ENCODE measurements around the gene MPO.

Gene MPO

DNA sequence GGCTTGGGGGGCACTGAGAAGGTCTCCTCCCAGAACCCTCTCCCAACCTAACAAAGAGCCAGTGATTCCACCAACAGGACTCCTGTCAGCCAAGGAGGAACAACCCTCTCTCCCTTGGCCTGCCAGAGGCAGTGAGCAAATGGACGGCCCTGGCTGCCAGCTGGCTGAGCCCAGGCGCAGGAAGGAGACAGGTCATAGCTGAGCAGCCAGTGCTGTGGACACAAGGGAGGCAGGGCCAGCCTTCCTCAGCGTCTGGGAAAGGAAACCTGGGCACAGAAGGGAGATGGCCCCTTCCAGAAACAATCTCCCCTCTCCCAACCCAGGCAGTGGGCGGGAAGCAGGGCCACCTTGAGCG lies 2.1 kb downstream of the MPO start:
- no peak for DNase-seq

DNA sequence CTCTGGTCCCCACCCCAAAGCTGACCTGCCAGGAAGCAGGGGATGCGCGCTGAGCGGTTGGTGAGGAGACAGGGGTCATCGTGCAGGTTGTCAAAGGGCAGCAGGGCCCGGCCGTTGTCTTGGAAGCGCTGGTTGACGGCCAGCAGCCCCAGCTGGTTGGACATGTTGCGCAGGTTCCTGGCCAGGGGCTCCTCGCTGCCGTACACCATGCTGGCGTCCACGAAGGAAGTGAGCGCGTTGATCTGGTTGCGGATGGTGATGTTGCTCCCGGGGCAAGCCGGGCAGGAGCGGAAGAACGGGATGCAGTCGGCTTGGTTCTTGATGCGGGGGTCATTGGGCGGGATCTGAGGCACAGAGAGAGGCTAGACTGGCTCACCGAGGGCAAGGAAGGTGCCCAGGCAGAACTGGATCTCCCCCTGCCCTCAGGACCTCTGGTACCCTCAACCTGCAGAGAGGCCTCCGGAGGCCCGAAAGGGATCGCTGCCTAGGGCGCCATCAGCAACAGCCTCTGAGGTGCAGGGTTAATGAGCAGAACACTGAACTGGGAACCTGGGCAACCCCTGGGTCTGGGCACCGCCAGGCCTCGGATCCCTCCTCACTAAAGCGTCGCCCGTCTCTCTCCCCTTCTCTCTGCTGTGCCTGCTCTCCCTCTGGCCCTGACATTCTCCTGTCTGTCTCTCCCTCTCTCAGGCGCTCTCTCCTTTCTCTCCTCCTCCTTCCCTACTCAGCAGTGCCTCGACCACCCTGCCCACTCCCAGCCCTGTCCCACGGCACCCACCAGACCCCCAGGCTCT lies 2.7 kb downstream of the MPO start:
- no peak for DNase-seq

DNA sequence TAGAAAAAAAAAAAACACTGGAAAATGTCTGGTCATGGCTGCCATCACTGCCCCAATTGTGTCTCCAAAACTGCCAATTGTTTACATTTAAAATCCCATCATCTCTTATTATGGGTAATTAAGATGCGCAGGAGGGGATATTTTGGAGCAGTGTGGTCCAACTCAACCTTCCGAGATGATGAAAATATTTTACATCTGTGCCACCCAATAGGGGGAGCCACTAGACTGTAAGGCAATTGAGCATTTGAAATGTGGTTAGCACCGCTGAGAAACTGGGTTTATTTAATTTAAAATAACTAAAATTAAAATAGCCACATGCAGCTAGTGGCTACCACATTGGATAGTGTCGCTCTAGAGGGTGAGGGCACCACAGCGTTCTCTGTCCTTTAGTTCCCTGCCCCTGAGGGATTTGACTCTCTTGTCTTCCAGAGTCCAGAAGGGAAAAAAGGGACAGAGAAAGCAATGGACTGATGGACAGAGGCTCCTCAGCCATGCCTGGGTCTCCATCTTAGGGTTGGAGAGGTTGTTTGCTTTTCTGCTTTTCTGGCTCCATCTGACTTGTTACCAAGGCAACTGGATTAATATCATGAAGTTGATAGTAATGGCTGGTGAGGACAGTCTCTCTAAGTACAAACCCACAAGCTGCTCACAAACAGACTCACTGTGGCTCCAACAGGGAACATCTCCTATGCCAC lies 3.5 kb downstream of the MPO start:
- no peak for DNase-seq

DNA sequence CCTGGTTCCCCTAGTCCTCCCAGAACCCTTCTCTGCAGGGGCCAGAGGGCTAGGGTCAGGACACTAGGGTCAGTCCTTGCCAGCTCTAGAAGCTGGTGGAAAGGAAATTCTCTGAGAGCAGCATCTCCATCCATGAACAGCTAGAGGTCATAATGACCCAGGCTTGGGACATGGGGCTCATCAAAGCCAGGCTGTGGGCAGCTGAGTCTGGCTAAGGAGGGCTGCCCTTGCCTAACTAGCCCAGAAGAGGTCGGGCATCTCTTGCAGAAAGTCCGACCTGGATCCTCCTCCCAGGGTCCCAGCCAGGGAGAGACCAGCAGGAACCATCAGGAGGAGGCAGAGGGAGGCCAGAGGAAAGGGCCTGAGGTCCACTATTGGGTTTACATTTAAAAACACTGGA lies 4.3 kb downstream of the MPO start:
- DNase-seq, result no peak

DNA sequence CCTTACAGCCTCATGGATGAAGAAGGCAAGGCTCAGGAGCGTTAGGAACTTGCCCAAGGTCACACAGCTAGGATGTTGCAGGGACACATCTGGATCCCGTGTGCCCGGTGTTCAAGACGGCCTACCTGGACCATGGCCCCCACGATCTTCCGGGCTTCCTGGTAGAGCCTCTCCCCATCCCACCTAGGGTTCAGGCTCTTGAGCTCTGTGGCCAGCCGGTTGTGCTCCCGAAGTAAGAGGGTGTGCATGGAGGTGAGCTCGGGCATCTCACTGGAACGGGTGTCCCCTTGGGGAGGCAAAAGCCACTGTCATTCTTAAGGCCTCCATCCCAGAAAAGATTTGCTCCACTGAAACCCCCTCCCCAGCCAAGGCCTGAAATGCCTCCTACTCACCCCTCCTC lies 5.3 kb downstream of the MPO start:
- DNase-seq, result no peak

DNA sequence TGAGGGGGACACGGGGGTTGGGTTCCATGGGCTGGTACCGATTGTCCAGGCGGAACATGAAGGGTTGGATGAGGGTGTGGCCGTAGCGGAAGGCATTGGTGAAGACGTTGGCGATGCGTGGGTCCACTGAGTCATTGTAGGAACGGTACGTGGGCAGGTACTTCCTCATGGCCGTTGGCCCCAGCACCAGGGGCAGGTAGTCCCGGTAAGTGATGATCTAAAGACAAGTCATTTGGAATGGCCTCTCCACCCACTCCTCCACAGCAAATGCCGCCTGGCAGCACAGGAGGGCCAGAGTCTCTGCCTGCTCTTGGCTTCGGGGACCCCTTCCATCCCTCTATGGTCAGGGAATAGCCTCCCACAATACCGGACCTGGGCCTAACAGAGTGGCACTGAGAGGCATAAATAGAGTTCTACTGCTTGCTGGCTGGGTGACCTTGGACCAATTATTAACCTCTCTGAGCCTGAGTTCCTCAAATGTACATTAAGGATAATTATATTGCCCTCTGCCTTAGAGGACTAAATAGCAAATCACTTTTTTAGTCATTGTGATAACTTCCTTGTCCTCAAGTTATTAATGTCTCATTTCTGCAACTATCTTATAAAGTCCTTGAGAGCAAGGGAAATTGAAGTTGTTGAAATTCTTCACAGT lies 7.2 kb downstream of the MPO start:
- no peak for DNase-seq

DNA sequence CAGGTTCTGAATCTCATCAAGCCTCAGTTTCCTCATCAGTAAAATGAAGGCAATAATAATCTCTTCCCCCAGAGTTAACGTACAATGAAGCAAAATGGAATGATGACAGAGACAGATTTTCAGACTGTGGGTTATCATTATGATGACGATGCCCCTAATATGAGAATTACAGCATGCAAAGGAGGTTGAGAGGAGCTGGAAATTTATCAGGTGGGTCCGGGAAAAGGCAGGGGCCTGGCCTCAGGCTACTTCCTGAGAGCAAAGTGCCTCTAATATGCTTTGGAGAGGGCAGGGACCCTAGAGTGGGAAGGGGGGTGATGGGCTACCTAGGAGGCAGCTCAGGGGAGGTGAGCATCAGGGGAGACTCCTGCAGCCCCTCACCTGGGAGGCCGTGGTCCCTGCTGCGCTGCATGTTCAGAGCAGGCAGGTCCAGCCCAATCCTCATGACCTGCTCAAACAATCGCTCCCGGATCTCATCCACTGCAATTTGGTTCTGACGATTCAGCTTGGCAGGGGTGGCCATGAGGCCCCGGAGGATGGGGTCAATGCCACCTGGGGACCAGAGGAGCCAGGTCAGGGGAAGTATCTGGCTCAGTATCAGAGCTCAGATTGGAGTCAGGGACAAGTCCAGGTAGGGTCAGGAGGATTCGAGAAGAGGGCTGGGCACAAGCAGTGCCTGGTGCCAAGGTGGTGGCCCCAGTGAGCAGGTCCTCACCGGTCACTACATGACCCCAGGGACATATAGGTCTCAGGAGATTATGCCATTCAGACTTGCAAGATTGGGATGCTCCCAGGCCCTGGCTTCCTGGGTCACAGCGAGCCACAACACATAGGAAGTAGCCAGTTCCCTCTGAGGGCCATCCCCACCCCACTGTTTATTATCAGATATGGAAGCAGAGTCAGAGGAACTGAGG lies 8.1 kb downstream of the MPO start:
- no peak for DNase-seq

DNA sequence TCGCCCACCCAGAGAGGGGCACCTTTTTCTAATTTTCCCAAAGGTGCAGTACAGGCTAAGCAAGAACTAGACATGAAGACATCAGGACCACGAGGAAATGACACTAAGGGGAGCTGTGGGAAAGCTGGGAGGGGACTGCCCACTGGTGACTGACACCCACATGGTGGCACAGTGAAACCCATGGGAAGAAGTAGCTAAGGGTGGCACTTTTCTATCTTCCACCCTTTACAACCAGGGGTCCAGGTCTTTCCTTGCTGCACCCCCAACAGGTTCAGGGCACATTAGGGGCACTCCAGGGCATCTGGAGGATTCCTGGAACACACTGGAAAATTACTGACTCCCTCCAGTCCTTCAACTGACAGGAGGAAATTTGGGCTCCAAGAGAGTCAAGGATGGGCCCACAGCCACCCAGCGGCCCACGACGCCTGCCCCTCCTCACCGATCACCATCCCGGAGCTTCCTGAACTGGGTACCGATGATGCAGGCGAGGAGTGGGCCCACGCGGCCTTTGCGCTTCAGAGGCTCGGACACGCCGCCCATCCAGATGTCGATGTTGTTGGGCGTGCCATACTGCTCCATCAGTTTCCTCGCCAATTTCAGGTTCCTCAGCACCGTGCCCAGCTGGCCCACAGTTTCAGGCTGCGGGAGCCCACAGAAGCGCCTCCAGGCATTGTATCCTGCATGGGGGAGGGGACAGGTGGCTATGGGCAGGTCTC lies 9.4 kb downstream of the MPO start:
- DNase-seq, result no peak

DNA sequence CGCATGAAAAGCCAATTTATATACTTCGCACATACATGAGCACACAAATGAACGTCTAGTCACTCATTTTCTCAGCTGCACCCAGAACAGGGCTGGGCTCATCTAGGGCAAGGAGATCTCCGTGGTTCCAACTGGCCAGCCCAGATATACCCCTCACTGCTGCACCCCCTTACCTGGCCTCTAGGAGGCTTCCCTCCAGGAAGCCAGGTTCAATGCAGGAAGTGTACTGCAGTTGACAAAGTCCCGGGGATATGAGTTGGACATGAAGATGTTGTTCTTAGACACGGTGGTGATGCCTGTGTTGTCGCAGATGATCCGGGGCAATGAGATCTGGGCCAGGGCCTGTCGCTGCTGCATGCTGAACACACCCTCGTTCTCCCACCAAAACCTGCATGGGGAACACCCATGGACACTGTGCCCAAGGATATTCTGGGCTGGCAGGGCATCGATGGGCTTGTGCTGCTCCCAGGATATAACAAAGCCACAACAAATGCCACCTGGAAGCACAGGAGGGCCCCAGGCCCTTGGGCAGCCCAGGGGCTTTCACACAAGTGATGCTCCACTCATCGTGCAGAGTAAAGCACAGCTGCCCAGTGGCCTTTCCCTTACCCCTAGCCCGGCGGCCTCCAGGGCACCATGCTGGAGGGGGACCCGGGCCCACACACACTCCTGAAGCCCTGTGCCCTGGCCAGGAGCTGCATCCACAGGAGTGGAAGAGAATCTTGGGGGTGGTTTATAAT lies 10.1 kb downstream of the MPO start:
- DNase-seq, result no peak

DNA sequence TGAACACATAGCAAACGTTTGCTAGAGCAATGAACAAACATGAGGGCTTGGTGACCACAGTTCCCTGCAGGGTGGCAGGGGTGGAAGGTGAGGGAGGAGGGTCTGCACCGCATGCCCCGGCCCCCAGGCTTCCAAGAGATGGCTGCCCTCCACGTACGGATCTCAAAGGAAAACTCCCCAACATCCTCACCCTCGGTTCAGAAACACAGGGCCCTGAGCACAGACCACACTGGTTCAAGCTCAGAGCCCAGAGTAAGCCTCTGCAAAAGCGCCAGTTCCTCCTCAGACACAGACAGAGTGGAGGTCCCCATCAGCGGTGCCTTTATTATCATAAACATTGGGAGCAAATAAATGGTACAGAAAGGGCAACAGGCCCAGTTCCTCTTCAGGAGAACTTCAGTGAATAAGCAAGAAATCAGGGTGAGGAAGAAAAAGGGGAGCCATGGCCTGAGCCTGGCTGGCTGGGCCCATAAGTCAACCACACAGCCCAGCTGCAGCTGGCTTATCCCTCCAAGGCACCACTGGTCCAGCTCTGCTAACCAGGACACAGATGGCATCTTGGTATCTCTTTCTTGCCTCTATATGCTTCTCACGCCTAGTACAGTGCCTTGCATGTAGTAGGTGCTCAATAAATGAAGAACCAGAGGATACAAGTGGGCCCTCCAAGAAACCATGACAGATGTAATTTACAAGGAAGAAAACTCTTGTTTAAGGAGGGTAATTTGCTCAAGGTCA lies 11.0 kb downstream of the MPO start:
- DNase-seq, result no peak

DNA sequence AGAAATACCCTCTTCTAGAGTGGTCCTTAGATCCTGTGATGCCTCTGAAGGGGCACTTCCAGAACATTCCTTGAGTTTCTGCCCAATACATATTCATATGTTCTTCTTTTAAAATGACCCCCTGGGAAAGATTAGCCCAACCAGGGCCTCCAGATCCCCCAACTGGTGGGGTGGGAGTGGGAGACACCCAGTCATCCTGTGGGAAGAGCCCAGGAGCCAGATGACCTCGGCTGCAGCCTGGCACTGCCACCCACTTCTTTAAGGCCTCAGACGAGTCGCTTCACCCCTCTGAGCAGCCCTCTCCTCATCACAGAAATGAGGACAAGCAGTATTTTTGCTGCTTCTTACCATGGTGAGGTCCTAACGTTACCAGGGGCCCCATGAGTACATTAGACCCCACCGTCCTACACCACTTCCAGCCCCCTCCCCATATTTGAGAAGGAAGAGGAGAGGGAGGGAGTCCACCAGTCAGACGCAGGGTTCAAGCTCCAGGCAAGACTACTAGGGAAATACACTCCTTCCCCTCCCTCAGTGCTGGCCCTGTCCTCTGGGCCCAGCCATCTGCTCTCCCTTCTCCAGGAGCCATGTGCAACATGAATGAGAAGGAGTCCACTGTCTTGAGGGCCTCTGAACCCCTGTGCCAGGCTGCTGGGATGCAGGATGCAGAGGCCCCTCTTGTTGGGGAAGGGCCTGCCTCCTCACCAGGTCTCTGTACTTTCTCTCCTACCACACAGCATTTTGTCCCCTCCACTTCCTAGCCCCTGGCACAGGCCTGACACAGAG lies 11.8 kb downstream of the MPO start:
- DNase-seq, result no peak

DNA sequence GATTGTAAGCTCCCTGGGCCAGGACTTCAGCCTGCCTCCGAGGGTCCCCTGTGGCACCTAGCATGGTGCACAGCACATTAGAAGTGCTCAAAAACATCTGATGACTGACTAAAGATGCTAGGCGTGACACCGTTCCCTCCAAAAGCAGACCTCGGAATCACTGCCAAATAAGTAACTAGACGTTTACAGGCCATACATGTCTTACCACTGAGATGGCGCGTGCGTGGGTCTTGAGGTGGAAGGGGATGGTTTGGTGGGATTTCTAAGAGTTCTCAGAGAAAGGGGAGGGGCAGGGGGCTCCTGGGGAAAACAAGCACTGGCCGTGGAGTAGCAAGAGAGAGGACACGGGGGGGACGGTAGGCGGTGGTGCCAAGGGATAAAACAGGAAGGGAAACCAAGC lies 12.4 kb downstream of the MPO start:
- DNase-seq, result no peak

DNA sequence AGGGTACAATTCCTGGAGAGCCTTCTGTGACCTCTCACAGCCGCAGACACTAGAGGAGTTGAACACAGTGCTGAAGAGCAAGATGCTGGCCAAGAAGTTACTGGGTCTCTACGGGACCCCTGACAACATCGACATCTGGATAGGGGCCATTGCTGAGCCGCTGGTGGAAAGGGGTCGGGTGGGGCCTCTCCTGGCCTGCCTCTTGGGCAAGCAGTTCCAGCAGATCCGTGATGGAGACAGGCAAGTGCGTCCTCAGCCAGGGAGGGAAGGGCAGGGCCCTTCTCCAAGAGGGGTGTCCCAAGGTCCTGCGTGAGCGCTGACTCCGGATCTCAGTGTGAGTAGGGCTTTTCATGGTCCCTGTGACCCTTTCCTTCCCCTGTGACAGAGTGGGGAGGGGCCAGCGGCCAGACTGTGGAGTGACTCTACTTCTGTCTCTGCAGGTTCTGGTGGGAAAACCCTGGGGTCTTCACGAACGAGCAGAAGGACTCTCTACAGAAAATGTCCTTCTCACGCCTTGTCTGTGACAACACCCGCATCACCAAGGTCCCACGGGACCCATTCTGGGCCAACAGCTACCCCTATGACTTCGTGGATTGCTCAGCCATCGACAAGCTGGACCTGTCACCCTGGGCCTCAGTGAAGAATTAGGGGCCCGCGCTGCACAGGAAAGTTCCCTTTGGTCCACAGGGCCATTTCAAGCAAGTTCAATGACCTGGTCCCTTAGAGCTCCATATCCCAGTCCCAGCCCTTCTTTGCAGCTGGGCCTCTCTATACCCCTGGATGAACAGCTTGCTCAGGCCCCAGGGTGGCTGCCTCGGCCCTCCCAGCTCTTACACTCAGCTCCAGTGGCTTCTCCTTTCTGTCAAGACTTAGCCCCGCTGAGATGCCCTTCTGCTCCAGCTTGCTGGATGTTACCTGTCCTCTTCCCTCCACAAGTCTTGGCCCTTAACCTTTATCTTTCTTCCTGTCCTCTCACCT lies 13.1 kb downstream of the MPO start:
- DNase-seq, result no peak

DNA sequence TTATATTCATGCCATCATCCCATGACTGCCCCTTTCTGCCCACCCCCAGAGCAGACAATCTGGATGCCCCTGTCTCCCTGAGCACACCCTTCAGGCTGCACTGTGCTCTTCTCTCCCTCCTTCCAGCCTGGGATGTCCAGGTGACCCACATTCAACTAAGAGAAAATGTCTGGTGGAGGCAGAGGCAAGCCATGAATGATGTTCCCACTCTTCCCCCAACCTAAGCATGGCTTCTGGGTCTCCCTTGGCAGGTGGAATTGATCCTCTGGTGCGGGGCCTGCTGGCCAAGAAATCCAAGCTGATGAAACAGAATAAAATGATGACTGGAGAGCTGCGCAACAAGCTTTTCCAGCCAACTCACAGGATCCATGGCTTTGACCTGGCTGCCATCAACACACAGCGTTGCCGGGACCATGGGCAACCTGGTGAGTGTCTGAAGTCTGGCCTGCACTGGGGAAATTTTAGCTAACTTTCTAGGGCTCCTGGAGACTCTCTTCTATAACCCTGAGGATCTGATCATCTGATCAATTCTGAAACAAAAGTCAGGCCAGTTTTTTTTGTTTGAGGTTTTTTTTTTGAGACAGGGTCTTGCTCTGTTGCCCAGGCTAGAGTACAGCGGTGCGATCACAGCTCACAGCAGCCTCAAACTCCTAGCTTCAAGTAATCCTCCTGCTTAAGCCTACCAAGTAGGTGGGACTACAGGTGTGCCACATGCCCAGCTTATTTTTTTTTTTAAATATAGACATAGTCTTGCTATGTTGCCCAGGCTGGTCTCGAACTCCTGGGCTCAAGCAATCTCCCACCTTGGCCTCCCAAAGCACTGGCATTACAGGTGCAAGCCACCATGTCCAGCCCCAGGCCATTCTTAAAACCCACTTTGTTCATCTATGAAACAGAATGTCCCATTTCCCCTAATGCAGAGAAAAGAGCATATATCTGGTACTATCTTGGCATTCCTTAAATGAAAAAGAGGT lies 14.5 kb downstream of the MPO start:
- no peak for DNase-seq

DNA sequence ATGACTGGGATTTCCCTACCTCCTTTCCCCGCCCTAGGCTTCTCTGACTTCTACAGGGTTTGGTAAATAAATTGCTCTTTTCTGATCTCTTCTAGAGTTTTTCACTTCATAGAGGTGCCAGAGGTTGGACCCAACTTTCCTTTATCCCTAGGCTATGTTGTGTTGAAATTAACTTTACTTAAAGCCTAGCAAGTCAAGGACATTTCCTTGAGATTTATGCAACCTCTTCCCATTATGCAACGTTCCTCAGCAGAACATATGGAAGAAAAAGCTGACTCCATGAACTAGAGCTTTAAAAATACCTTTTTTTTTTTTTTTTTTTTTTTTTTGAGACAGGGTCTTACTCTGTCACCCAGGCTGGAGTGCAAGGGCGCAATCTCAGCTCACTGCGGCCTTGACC lies 15.5 kb downstream of the MPO start:
- DNase-seq, result no peak

DNA sequence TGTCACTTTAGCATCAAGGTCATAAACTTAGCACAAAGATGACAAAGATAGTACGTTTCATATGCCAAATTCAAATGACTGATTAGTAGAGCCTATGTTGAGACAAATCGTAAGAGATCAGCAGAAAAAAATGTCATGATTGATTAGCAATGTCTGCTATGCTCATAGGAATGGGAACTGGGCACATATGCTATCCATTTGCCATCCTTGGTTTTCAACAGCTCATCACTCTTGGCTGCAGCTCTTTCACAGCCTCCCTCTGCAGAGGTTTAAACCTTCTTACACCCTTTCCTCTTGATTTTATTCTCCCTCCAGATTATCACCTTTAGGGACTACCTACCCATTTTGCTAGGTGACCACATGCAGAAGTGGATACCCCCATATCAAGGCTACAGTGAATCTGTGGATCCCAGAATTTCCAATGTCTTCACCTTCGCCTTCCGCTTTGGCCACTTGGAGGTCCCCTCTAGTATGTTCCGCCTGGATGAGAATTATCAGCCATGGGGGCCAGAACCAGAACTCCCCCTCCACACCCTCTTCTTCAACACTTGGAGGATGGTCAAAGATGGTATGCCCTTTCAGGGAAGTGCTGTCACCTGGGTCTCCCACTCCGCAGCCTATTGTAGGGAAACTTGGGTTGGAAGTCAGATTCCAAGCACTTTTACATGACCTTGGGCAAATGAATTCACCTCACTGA lies 16.2 kb downstream of the MPO start:
- no peak for DNase-seq

DNA sequence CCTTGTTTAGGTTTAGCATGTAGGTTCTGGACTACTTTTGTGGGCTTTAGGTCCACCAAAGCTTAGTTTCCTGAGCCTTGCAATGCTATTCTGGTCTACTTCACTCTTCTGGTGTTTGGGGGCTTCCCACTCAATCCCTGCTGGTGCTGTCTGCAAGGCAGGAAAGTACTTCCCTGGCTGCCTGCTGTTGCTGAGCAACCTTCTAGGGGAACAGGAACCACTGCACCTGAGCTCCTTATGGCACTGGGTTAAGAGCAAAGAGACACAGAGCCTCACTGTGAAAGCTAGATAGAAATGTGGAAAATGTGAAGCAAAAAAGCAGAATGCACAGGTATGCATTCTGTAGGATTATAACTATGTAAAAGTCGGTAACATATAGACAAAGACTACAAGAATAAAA lies 17.0 kb downstream of the MPO start:
- DNase-seq, result no peak
